ENCODE results near the gene XAF1.

GRCh38 chr17:6756425-6757031 lies 682 bp downstream of the XAF1 start:
- TF ChIP-seq CTCF (IDR thresholded peaks at IDR 0.05), result no peak
- no peak for TF ChIP-seq MAX (IDR thresholded peaks at IDR 0.05)
- TF ChIP-seq POLR2A (IDR thresholded peaks at IDR 0.05; ENCODE audit: low read length), result no peak
- no peak for TF ChIP-seq CBX2 (IDR thresholded peaks at IDR 0.05; ENCODE audit: borderline replicate concordance, low read depth)
- no peak for TF ChIP-seq NPAS2 (CRISPR knock-in tag; IDR thresholded peaks at IDR 0.05; ENCODE audit: borderline replicate concordance)

All from A549 (cell line).